GM10248 (cell line): ENCODE data around the gene RALGPS2.

Experiments used
- CTCF ChIA-PET: fragments of 300-600 bp; sonication (Branson Sonifier 250); formaldehyde crosslinking; extraction: SDS; loops from one replicate; lab custom pipeline; 2021; ENCODE audit warnings: antibody characterized with exemption; lab: Yijun Ruan, JAX
- POLR2A ChIA-PET: fragments of 350-650 bp; sonication (Branson Sonifier 250); formaldehyde crosslinking; extraction: SDS; loops from one replicate; lab custom pipeline; 2020; ENCODE audit warnings: antibody characterized with exemption; lab: Yijun Ruan, JAX
- DNase-seq: peaks from one replicate; pipeline ENCODE4 v3.0.0; 2012; ENCODE audit errors: extremely low spot score
- CTCF ChIP-seq: IDR thresholded peaks from 2 replicates; pipeline ENCODE4 v1.5.1; 2012; ENCODE audit warnings: mild to moderate bottlenecking, low read depth; ENCODE audit errors: extremely low read depth, missing control alignments, control extremely low read depth

The RALGPS2 gene

GRCh38 chr1:178869119-178869697 lies 144.2 kb downstream of the RALGPS2 start:
- TF ChIP-seq CTCF: no peak
- no peak for DNase-seq
- ChIA-PET POLR2A (no interaction called here), CTCF (interaction anchor here (1.2 to 1.3 kb wide), 3 partner anchors 8 to 32 kb away, joined by 3 to 4 read pairs (median 3); no protein-coding TSS in a partner anchor)

- CTCF ChIA-PET: interaction anchor here (1.2 to 1.3 kb wide), 3 partner anchors 9 to 33 kb away, joined by 3 to 4 read pairs (median 3); no protein-coding TSS in a partner anchor
- POLR2A ChIA-PET: no interaction called here
- TF ChIP-seq CTCF: no peak
- DNase-seq: no peak
These were observed 145.2 kb downstream of the RALGPS2 start for GRCh38 chr1:178870221-178870620.

- TF ChIP-seq CTCF: no peak
- POLR2A ChIA-PET: no interaction called here
- DNase-seq: no peak
- CTCF ChIA-PET: interaction anchor here (3.5 kb wide), 1 partner anchor 16 kb away, joined by 16 read pairs; no protein-coding TSS in a partner anchor
These were observed 145.9 kb downstream of the RALGPS2 start, which contains the start of gene ANGPTL1 for GRCh38 chr1:178870944-178871343. ANGPTL1 (minus strand) TSS chr1:178871077; CDS start chr1:178865776, 5,301 bp downstream.

- CTCF ChIA-PET: interaction anchor here (1.0 to 3.5 kb wide), 5 partner anchors 9 to 339 kb away, joined by 3 to 16 read pairs (median 6); no protein-coding TSS in a partner anchor
- POLR2A ChIA-PET: no interaction called here
These were observed 146.7 kb downstream of the RALGPS2 start for GRCh38 chr1:178871551-178872320.

GRCh38 chr1:178874966-178875365 lies 149.9 kb downstream of the RALGPS2 start:
- ChIA-PET POLR2A (no interaction called here), CTCF (no interaction called here)
- TF ChIP-seq CTCF: no peak
- no peak for DNase-seq

More at GRCh38 chr1:178871551-178872320, 146.7 kb downstream of the RALGPS2 start:
- DNase-seq: no peak
- no peak for TF ChIP-seq CTCF

- no peak for TF ChIP-seq CTCF
- ChIA-PET CTCF (no interaction called here), POLR2A (no interaction called here)
- DNase-seq: no peak
These were observed 150.9 kb downstream of the RALGPS2 start for GRCh38 chr1:178875936-178876335.
